GM18502 (cell line): ENCODE data around the gene ARF1.

ENCODE experiments used
- ATAC-seq: cut with Tn5 transposase; IDR thresholded peaks from one replicate; pipeline ENCODE4 v1.9.1; 2021; ENCODE audit warnings: mild to moderate bottlenecking; ENCODE audit not compliant: unreplicated experiment, poor library complexity

Gene ARF1

GRCh38 chr1:228082214-228082917, at the start of gene ARF1:
Gene ARF1 (plus strand): TSS chr1:228082708. CDS start chr1:228097115, 14,407 bp downstream.
- ATAC-seq = peak; percentile 74

GRCh38 chr1:228033376-228033775, 49.1 kb upstream of the ARF1 start:
- ATAC-seq = no peak

GRCh38 chr1:228034954-228035837, 47.3 kb upstream of the ARF1 start:
- no peak for ATAC-seq

- ATAC-seq = no peak
Observed at GRCh38 chr1:228035844-228036243, 46.7 kb upstream of the ARF1 start.

- ATAC-seq = no peak
Observed at GRCh38 chr1:228036701-228037231, 45.7 kb upstream of the ARF1 start.

- peak; percentile 85 for ATAC-seq
Observed at GRCh38 chr1:228037401-228038386, 44.8 kb upstream of the ARF1 start.

GRCh38 chr1:228038387-228039005, 44.0 kb upstream of the ARF1 start:
- no peak for ATAC-seq

GRCh38 chr1:228039006-228039903, 43.3 kb upstream of the ARF1 start:
- no peak for ATAC-seq

GRCh38 chr1:228039986-228040385, 42.5 kb upstream of the ARF1 start:
- ATAC-seq = no peak

GRCh38 chr1:228041316-228041715, 41.2 kb upstream of the ARF1 start:
- no peak for ATAC-seq

- ATAC-seq = no peak
Observed at GRCh38 chr1:228042508-228042907, 40.0 kb upstream of the ARF1 start.

- no peak for ATAC-seq
Observed at GRCh38 chr1:228043281-228043848, 39.1 kb upstream of the ARF1 start.

GRCh38 chr1:228044961-228045360, 37.5 kb upstream of the ARF1 start:
- no peak for ATAC-seq

GRCh38 chr1:228045405-228045804, 37.1 kb upstream of the ARF1 start:
- ATAC-seq = no peak

- no peak for ATAC-seq
Observed at GRCh38 chr1:228045871-228046270, 36.6 kb upstream of the ARF1 start.

GRCh38 chr1:228046421-228047182, 35.9 kb upstream of the ARF1 start:
- no peak for ATAC-seq

GRCh38 chr1:228047183-228047466, 35.4 kb upstream of the ARF1 start:
- ATAC-seq = no peak

- ATAC-seq = no peak
Observed at GRCh38 chr1:228048120-228048519, 34.4 kb upstream of the ARF1 start.
